HG03108 (cell line): ENCODE results near the gene RTN4R.

Source experiments
- ATAC-seq: cut with Tn5 transposase; IDR thresholded peaks from one replicate; pipeline ENCODE4 v1.9.1; 2021; ENCODE audit warnings: moderate library complexity; ENCODE audit not compliant: unreplicated experiment

The RTN4R gene

GRCh38 chr22:20258584-20259326 is 9.4 kb downstream of the RTN4R start:
- ATAC-seq: no peak

GRCh38 chr22:20258021-20258299 is 10.2 kb downstream of the RTN4R start:
- no peak for ATAC-seq

- ATAC-seq: no peak
These were observed 10.7 kb downstream of the RTN4R start for GRCh38 chr22:20257212-20258020.

- ATAC-seq: no peak
These were observed 11.4 kb downstream of the RTN4R start for GRCh38 chr22:20256551-20257211.

- ATAC-seq: no peak
These were observed 12.1 kb downstream of the RTN4R start for GRCh38 chr22:20256027-20256426.

- no peak for ATAC-seq
These were observed 12.9 kb downstream of the RTN4R start for GRCh38 chr22:20254975-20255946.

- ATAC-seq: no peak
These were observed 15.0 kb downstream of the RTN4R start for GRCh38 chr22:20253161-20253560.

GRCh38 chr22:20251981-20252380 is 16.1 kb downstream of the RTN4R start:
- no peak for ATAC-seq

- ATAC-seq: no peak
These were observed 16.6 kb downstream of the RTN4R start for GRCh38 chr22:20251491-20251890.

- no peak for ATAC-seq
These were observed 18.2 kb downstream of the RTN4R start for GRCh38 chr22:20249797-20250354.

GRCh38 chr22:20248461-20248978 is 19.6 kb downstream of the RTN4R start:
- ATAC-seq: no peak

GRCh38 chr22:20247608-20248171 is 20.4 kb downstream of the RTN4R start:
- ATAC-seq: no peak

GRCh38 chr22:20247010-20247505 is 21.1 kb downstream of the RTN4R start:
- ATAC-seq: peak; percentile 51

- no peak for ATAC-seq
These were observed 21.6 kb downstream of the RTN4R start for GRCh38 chr22:20246368-20247009.

GRCh38 chr22:20245577-20246367 is 22.3 kb downstream of the RTN4R start:
- ATAC-seq: no peak

- no peak for ATAC-seq
These were observed 23.2 kb downstream of the RTN4R start for GRCh38 chr22:20244691-20245576.

GRCh38 chr22:20244250-20244648 is 23.9 kb downstream of the RTN4R start:
- ATAC-seq: no peak
